Right lobe of liver (tissue), 6 donors: ENCODE results near the gene EPS8. TPM values are rescaled to one million over a fixed set of nuclear protein-coding genes. Genes with fewer than 3 reads are reported as not detected.
"Not testable (repeated sequence)": the region's sequence is repeated elsewhere in the genome, so short reads cannot be mapped to it uniquely, and the experiment has no call there.

Experiments used
- ATAC-seq, 4 donors: fragments of 200-7000 bp; cut with Tn5 transposase; one replicate each; pipeline ENCODE4 v1.9.1; 2020; ENCODE audit warnings: mild to moderate bottlenecking in 4 of 4, moderate library complexity in 4 of 4
- DNase-seq, 3 donors: peaks; one replicate each; pipeline ENCODE4 v3.0.0-alpha.2; 2020
- H3K27ac ChIP-seq, 3 donors: fragments of 200-600 bp; one replicate each; pipeline ENCODE4 v1.8.0; 2022
- H3K27me3 ChIP-seq, 2 donors: fragments of 200-600 bp; one replicate each; pipeline ENCODE4 v1.8.0; 2022
- H3K36me3 ChIP-seq, 4 donors: fragments of 200-600 bp; sonication (generic) in 1 of 4; one replicate each; pipeline versions ENCODE4 v1.5.1 to v1.8.0; 2017 to 2022; ENCODE audit warnings: control low read depth in 1 of 4
- H3K4me1 ChIP-seq, 4 donors: fragments of 200-600 bp; sonication (generic) in 1 of 4; one replicate each; pipeline versions ENCODE4 v1.5.1 to v1.8.0; 2017 to 2022; ENCODE audit warnings: control low read depth in 1 of 4
- H3K4me3 ChIP-seq, 3 donors: fragments of 200-600 bp; one replicate each; pipeline ENCODE4 v1.8.0; 2022
- H3K9me3 ChIP-seq, 4 donors: fragments of 200-600 bp; sonication (generic) in 1 of 4; one replicate each; pipeline versions ENCODE4 v1.5.1 to v1.8.0; 2017 to 2022; ENCODE audit warnings: control low read depth in 1 of 4
- POLR2A ChIP-seq: fragments of 450-650 bp; IDR thresholded peaks from one replicate; pipeline ENCODE4 v1.6.1; 2017; ENCODE audit warnings: antibody characterized with exemption, mild to moderate bottlenecking
- WGBS: methylation state at CpG from one replicate; pipeline ENCODE4 v1.1.6; 2018; ENCODE audit warnings: low coverage, low lambda C conversion rate; ENCODE audit not compliant: insufficient coverage; ENCODE audit errors: missing lambda C conversion rate; 5-methylcytosine and 5-hydroxymethylcytosine counted together
- intact Hi-C, 2 donors: fragments of 100-400 bp; cut with DNase I; formaldehyde crosslinking; loops; one replicate each; pipeline versions ENCODE4 v1.11.2 to v1.14.1; 2022
- total RNA-seq, 6 experiments: library from RNA; depleted of rRNA in 2 of 6; stranded (reverse); fragments of >200 nt in 2 of 6; fragmentation: NEBNext Ultra II Directional in 3 of 6; extraction: Animal tissue kit (Norgen Biotek cat#: 25700) in 3 of 6; gene quantifications; one replicate each; pipeline versions ENCODE4 v1.1.0 to v1.2.4, GENCODE V29; 2016 to 2023
- TF ChIP-seq, protein P1 (sequence below), 4 donors: fragments of 200-600 bp in 3 of 4; fragments of 450-650 bp in 1 of 4; IDR thresholded peaks; one replicate each; pipeline versions ENCODE4 v1.5.1 to v1.8.0; 2016 to 2022; ENCODE audit warnings: antibody characterized with exemption in 4 of 4, mild to moderate bottlenecking in 2 of 4
- donor health status: DM: no; HTN: yes; CAD: no.
- donor health status: DM: no; HTN: no; CAD: no.
- donor health status: DM: no; HTN: no; CAD: no.
- donor health status: DM: no; HTN: yes; CAD: no.
- donor health status: DM: no; HTN: yes; CAD: no.

The EPS8 gene
- total RNA-seq, 6 experiments from 2014 or later, result 21.3 to 44.8 (median 28.2) TPM

- no peak overlapping the region for H3K27ac ChIP-seq
- intact Hi-C loops, result no loop called here
- TF ChIP-seq, protein P1, sequence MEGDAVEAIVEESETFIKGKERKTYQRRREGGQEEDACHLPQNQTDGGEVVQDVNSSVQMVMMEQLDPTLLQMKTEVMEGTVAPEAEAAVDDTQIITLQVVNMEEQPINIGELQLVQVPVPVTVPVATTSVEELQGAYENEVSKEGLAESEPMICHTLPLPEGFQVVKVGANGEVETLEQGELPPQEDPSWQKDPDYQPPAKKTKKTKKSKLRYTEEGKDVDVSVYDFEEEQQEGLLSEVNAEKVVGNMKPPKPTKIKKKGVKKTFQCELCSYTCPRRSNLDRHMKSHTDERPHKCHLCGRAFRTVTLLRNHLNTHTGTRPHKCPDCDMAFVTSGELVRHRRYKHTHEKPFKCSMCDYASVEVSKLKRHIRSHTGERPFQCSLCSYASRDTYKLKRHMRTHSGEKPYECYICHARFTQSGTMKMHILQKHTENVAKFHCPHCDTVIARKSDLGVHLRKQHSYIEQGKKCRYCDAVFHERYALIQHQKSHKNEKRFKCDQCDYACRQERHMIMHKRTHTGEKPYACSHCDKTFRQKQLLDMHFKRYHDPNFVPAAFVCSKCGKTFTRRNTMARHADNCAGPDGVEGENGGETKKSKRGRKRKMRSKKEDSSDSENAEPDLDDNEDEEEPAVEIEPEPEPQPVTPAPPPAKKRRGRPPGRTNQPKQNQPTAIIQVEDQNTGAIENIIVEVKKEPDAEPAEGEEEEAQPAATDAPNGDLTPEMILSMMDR (IDR thresholded peaks at IDR 0.05), result no peak
- H3K4me1 ChIP-seq, result peaks cover 0 to 7% (median 1%) of the 10 kb centered on the region in 4 donors
- H3K9me3 ChIP-seq, result no peaks in the 10 kb centered on the region
- H3K4me3 ChIP-seq, result no peak overlapping the region
- WGBS, result 97% methylated on average over 2 of the region's 2 CpGs
- DNase-seq (no peak), ATAC-seq (no peak)
- peaks cover 0 to 9% (median 2%) of the 10 kb centered on the region in 4 donors for H3K36me3 ChIP-seq
- H3K27me3 ChIP-seq, result no peaks in the 10 kb centered on the region
Observed at GRCh38 chr12:15625075-15625474, 164.1 kb downstream of the EPS8 start.

- DNase-seq, result no peak
- Histone ChIP-seq H3K27me3 (no peaks in the 10 kb centered on the region), H3K4me1 (no peaks in the 10 kb centered on the region), H3K4me3 (no peak overlapping the region), H3K27ac (no peak overlapping the region), H3K9me3 (peaks cover 0 to 2% (median 0%) of the 10 kb centered on the region in 4 donors), H3K36me3 (peaks cover 0 to 9% (median 2%) of the 10 kb centered on the region in 4 donors)
- ATAC-seq, result no peak
- intact Hi-C loops, result no loop called here
- 59% methylated on average over 4 of the region's 4 CpGs for WGBS
- TF ChIP-seq, protein P1 (IDR thresholded peaks at IDR 0.05), result no peak
- TF ChIP-seq POLR2A, result no peak
Observed at GRCh38 chr12:15620741-15621539, 168.2 kb downstream of the EPS8 start.

GRCh38 chr12:15616495-15616894 lies 172.7 kb downstream of the EPS8 start:
- ATAC-seq, result not testable (repeated sequence)

DNA sequence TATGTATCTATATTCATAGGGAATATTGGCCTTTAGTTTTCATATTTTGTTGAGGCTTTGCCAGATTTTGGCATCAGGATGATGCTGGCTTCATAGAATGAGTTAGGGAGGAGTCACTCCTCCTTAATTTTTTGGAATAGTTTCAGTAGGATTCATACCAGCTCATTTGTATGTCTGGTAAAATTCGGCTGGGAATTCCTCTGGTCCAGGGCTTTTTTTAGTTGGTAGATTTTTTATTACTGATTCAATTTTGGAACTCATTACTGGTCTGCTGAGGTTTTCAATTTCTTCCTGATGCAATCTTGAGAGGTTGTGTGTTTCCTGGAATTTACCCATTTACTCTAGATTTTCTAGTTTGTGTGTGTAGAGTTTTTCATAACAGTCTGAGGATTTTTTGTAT lies 175.2 kb downstream of the EPS8 start:
- Histone ChIP-seq H3K27ac (no peak overlapping the region), H3K4me1 (no peaks in the 10 kb centered on the region), H3K36me3 (no peaks in the 10 kb centered on the region), H3K4me3 (no peak overlapping the region), H3K9me3 (peaks cover 0 to 2% (median 0%) of the 10 kb centered on the region in 4 donors), H3K27me3 (no peaks in the 10 kb centered on the region)
- ATAC-seq, result no peak
- TF ChIP-seq, protein P1 (IDR thresholded peaks at IDR 0.05), result no peak
- TF ChIP-seq POLR2A, result no peak
- no peak for DNase-seq
- intact Hi-C loops, result no loop called here
- 85% methylated on average over 1 of the region's 1 CpG for WGBS

More at GRCh38 chr12:15616495-15616894, 172.7 kb downstream of the EPS8 start:
- H3K9me3 ChIP-seq, H3K27ac ChIP-seq, H3K36me3 ChIP-seq, H3K27me3 ChIP-seq, DNase-seq, H3K4me3 ChIP-seq, H3K4me1 ChIP-seq, intact Hi-C loops: not testable (repeated sequence)
- WGBS, result 48% methylated on average over 5 of the region's 8 CpGs

GRCh38 chr12:15608941-15609340 lies 180.2 kb downstream of the EPS8 start:
- no peaks in the 10 kb centered on the region for H3K36me3 ChIP-seq
- H3K27me3 ChIP-seq, result no peaks in the 10 kb centered on the region
- intact Hi-C loops, result no loop called here
- WGBS, result 55% methylated on average over 1 of the region's 1 CpG
- no peak overlapping the region for H3K27ac ChIP-seq
- H3K9me3 ChIP-seq, result no peaks in the 10 kb centered on the region
- TF ChIP-seq, protein P1 (IDR thresholded peaks at IDR 0.05), result no peak
- TF ChIP-seq POLR2A, result no peak
- no peaks in the 10 kb centered on the region for H3K4me1 ChIP-seq
- ATAC-seq (no peak), DNase-seq (no peak)
- no peak overlapping the region for H3K4me3 ChIP-seq
